Activated naive CD8-positive, alpha-beta T cell treated with anti-CD3 and anti-CD28 coated beads for 36 hours (primary cell): ENCODE data around the gene SLC38A3. TPM values are rescaled to one million over a fixed set of nuclear protein-coding genes. Genes with fewer than 3 reads are reported as not detected.

ENCODE experiments used
- DNase-seq: peaks from one replicate; pipeline ENCODE4 v3.0.0; 2021
- H3K27ac Mint-ChIP-seq: one replicate; pipeline ENCODE4 v1.8.0; 2022; ENCODE audit warnings: mild to moderate bottlenecking, moderate library complexity, mixed read lengths
- H3K27me3 Mint-ChIP-seq: one replicate; pipeline ENCODE4 v1.8.0; 2022; ENCODE audit warnings: mild to moderate bottlenecking, mixed read lengths
- H3K36me3 Mint-ChIP-seq: one replicate; pipeline ENCODE4 v1.8.0; 2021; ENCODE audit warnings: mild to moderate bottlenecking, mixed read lengths
- H3K4me1 Mint-ChIP-seq: one replicate; pipeline ENCODE4 v1.8.0; 2021; ENCODE audit warnings: mixed read lengths
- H3K4me3 Mint-ChIP-seq: one replicate; pipeline ENCODE4 v1.8.0; 2022; ENCODE audit warnings: mild to moderate bottlenecking, moderate library complexity, mixed read lengths
- H3K9me3 Mint-ChIP-seq: one replicate; pipeline ENCODE4 v1.8.0; 2022; ENCODE audit warnings: mixed read lengths
- total RNA-seq, 2 experiments: library from RNA; stranded (reverse); gene quantifications; one replicate each; pipeline ENCODE4 v1.2.3, GENCODE V29; 2021

The SLC38A3 gene
- total RNA-seq, 2 experiments from 2014 or later = 0.18 TPM; not detected in 1

DNA sequence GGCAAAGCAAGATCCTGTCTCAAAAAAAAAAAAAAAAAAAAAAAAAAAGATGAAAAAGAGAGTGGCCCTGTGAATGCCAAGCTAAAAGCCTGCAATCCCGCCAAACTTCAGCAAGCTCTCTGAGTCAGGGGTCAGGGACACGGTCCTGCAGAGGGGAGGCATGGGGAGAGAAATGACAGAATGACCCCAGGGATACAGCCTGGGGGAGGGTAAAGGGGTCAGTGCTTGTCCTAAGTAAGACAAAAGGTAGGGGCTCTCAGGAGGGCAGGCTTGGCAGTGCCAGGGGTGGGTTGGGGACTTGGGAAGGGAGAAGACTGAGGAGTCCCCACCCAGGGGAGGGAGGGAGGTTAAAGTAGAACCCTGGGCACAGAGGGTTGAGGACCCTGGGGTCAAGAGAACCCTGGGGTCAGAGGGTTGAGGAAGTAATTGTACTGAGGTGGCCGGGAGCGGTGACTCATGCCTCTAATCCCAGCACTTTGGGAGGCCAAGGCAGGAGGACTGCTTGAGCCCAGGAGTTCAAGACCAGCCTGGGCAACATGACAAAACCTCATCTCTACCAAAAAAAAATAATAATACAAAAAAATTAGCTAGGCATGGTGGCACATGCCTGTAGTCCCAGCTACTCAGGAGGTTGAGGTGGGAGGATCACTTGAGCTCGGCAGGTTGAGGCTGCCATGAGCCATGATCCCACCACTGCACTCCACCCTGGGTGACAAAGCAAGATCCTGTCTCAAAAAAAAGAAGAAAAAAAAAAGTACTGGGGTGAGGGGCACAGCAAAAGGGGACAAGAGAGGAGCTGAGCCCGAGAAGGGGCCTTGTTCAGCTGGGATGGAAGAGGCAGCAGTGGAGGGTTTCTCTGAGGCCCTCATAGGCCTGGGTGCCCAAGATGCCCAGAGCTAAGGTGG is 58.7 kb downstream of the SLC38A3 start:
- Mint-ChIP-seq H3K4me3 (no peak overlapping the region), H3K27ac (no peak overlapping the region), H3K27me3 (peaks cover 20% of the 10 kb centered on the region), H3K36me3 (no peaks in the 10 kb centered on the region), H3K9me3 (no peaks in the 10 kb centered on the region), H3K4me1 (peaks cover 3% of the 10 kb centered on the region)
- no peak for DNase-seq

DNA sequence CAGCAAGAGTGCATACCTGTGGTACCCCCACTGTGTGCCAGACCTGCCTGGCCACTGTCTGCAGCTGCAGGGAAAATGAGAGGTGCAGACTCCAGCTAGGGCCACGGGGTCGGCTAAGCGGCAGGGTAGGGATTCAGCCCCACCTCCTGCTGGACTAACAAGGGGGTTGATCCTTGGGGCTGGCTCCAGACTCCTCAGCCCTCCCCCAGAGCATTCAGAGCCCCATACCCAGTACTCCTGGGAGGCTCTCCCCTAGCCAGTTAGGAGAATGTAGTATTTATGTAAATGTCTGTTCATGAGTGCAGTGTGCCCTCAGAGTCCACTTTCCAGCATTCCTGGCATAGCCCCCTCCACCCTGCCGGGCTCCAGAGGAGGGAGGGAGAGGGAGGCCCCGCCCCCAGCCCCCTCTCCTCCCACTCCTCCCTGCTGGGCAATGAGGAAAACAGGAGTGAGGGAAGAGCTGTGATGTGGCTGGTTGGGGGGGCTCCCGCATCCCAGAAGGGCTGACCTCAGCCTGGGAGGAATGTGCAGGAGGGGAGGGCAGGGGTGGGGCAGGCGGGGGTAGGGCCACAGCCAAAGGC is 59.4 kb downstream of the SLC38A3 start:
- H3K4me3 Mint-ChIP-seq = no peak overlapping the region
- H3K4me1 Mint-ChIP-seq = peaks cover 3% of the 10 kb centered on the region
- H3K27ac Mint-ChIP-seq = no peak overlapping the region
- peaks cover 20% of the 10 kb centered on the region for H3K27me3 Mint-ChIP-seq
- no peaks in the 10 kb centered on the region for H3K36me3 Mint-ChIP-seq
- H3K9me3 Mint-ChIP-seq = no peaks in the 10 kb centered on the region
- no peak for DNase-seq

DNA sequence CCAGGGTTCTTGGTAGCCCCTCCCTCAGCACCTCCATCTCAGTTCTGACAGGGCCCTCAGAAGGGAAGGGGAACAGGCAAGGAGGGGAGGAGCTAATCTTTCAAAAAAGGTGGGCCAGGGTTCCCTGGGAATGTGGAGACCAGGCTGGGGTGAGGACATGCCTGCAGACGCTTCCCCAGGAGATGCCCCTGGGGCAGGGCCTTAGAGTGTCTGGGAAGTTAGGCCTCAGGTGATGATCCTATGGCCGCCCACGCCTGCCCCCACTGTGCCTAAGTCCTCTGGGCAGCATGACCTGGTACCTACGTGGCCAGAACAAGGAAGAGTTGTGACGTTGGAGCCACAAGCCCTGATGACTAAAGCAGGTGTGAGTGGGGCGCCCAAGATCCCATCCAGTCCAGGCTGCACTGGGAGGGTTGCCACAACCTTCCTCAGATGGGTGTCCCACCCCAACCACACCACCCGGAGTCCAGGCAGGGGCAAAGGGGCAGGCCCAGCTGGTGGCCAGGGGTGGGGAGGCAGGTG is 60.0 kb downstream of the SLC38A3 start:
- H3K9me3 Mint-ChIP-seq = no peaks in the 10 kb centered on the region
- H3K4me3 Mint-ChIP-seq = no peak overlapping the region
- no peaks in the 10 kb centered on the region for H3K4me1 Mint-ChIP-seq
- no peak for DNase-seq
- H3K27ac Mint-ChIP-seq = no peak overlapping the region
- peaks cover 20% of the 10 kb centered on the region for H3K27me3 Mint-ChIP-seq
- H3K36me3 Mint-ChIP-seq = no peaks in the 10 kb centered on the region

DNA sequence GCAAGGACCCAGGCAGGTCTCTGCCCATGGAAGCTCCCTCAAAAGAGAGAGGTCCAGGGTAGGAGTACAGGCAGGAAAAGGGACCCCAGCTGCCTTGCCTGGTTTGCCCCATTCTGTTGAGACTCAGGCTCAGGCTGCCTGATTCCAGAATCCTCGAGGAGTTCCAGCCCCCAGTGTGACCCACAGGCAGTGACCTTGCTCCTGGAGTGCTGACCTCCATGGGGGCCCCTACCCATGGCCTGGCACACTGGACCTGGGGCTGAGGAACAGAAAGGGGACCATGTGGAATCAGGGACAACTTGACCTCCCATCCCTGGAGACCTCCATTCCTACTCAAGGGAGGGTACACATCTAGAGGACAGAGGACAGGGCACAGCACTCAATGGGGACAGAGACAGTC is 60.5 kb downstream of the SLC38A3 start:
- no peak overlapping the region for H3K4me3 Mint-ChIP-seq
- H3K9me3 Mint-ChIP-seq = no peaks in the 10 kb centered on the region
- DNase-seq = no peak
- no peaks in the 10 kb centered on the region for H3K4me1 Mint-ChIP-seq
- peaks cover 20% of the 10 kb centered on the region for H3K27me3 Mint-ChIP-seq
- no peak overlapping the region for H3K27ac Mint-ChIP-seq
- H3K36me3 Mint-ChIP-seq = no peaks in the 10 kb centered on the region

DNA sequence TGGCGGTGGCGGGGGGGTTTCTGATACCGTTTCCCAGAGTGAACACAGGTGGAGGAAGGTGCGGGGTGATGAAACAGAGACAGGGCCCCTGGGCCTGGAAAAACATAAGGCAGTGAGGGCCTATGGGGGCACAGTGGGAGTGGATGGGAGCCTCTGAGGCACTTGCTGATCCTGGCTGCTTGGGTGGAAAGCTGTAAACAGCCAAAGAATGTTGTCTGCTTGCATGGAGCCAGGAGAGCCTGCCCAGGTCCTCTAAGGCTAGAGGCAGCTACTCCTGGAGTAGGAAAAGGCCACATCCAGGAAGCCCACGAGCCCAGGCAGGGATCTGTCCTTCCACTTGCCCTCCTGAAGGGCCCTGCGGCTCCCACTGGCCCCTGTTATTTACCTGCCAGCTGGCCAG is 60.9 kb downstream of the SLC38A3 start:
- Mint-ChIP-seq H3K36me3 (no peaks in the 10 kb centered on the region), H3K27ac (no peak overlapping the region), H3K4me3 (no peak overlapping the region), H3K9me3 (no peaks in the 10 kb centered on the region), H3K4me1 (no peaks in the 10 kb centered on the region), H3K27me3 (peaks cover 20% of the 10 kb centered on the region)
- no peak for DNase-seq

DNA sequence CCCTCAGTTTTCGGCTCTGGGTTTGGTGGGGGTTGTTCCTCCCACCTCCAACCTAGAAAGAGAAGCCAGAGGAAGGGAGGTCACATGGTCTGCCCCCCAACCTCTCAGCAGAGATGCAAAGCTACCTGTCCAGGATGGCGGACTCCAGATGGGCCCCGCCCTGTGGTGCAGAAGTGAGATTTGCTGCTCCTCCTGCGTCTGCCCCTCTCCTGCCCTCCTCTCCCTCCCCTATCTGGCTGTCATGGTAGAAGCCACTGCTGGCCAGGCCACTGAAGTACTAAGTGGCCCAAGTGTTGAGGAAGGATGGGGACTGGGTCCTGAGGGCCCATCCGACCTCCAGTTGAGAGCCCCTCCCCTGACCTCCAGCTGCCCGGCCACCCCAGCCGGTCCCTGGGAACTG is 61.8 kb downstream of the SLC38A3 start:
- peaks cover 4% of the 10 kb centered on the region for H3K4me1 Mint-ChIP-seq
- no peak overlapping the region for H3K27ac Mint-ChIP-seq
- H3K36me3 Mint-ChIP-seq = no peaks in the 10 kb centered on the region
- no peak for DNase-seq
- no peaks in the 10 kb centered on the region for H3K9me3 Mint-ChIP-seq
- H3K4me3 Mint-ChIP-seq = no peak overlapping the region
- peaks cover 26% of the 10 kb centered on the region for H3K27me3 Mint-ChIP-seq

DNA sequence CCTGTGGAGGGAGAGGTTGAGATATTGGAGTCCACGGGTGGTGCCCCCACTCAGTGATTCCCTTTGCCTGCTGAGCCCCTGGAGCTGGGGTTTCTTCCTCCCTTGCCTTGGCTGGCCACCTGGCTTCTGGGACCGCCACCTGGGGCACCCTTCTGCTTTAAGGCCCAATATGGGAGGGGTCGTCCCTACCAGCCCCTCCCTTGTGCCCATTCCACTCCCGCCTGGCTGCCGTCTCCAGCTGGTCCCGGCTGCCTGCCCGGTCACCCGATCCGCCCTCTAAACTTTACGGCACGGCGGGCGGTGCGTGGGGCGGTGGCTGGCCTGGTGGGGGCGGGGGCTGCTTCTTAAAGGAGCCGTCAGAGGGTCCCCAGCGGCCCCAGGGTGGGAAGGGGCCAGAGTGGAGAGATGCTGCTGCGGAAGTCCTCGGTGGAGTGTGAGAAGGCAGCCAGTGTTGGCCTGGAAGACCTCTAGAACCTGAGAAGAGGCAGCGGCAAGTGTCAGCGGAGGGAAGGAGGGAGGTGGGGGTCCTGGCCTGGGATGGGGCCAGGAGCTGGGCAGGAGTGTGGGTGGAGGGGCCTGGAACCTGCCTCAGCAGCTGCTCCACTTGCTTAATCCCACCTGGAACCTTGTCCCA is 62.3 kb downstream of the SLC38A3 start:
- H3K36me3 Mint-ChIP-seq = no peaks in the 10 kb centered on the region
- peaks cover 7% of the 10 kb centered on the region for H3K4me1 Mint-ChIP-seq
- no peaks in the 10 kb centered on the region for H3K9me3 Mint-ChIP-seq
- DNase-seq = no peak
- no peak overlapping the region for H3K4me3 Mint-ChIP-seq
- H3K27ac Mint-ChIP-seq = no peak overlapping the region
- H3K27me3 Mint-ChIP-seq = peaks cover 26% of the 10 kb centered on the region

DNA sequence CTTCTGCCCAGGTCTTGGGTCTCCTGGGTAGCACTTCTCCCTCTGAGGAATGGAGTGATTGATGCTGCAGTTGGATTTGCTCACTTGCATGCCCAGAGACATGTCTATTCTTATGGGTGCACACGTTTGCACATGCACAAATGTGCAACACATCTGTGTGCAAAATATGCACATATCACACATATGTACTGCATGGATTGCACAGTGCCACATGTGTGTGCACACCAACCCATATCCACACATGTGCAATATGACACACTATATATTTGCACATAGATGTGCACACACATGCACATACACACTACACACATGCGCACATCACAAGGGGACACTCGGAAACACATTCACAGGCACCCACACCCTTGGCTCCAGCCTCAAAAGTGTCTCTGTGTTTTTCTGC is 63.2 kb downstream of the SLC38A3 start:
- no peak overlapping the region for H3K4me3 Mint-ChIP-seq
- no peaks in the 10 kb centered on the region for H3K36me3 Mint-ChIP-seq
- peaks cover 31% of the 10 kb centered on the region for H3K27me3 Mint-ChIP-seq
- H3K4me1 Mint-ChIP-seq = peaks cover 9% of the 10 kb centered on the region
- H3K27ac Mint-ChIP-seq = no peak overlapping the region
- no peaks in the 10 kb centered on the region for H3K9me3 Mint-ChIP-seq
- DNase-seq = no peak

DNA sequence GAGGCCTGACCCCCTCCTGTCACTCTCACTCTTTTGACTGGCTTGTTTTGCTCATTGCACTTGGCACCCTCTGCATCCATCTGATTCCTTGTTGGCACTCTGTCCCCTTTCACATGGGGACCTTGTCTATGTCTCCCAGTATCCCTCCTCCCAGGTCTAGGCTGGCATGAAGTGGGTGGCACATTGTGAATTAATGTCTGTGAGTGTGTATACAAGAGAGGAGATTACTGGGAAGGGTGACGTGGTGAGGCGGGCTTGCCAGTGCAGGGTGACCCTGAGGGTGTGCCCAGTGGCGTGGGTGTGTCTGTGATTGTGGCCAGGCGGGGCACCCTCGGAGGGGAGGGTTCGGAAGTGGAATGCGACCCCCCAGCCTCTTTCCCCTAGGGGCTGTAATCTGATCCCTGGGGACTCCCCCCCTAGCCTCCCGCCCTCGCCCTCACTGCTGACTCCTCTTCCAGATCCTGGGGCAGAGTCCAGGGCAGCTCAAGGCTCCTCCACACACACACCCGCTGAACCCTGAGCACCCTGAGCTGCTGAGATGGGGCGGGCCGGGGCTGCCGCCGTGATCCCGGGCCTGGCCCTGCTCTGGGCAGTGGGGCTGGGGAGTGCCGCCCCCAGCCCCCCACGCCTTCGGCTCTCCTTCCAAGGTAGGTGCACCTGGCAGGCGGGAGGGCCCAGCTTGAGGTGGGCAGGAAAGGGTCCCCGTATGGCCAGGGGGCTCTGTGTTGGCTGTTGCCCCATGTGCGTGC is 63.8 kb downstream of the SLC38A3 start, which contains the start of gene SEMA3B:
Gene SEMA3B (plus strand): TSS at position 445 of the 749 bp plus-strand sequence. CDS start 94 bp downstream, at position 539.
- peaks cover 9% of the 10 kb centered on the region for H3K4me1 Mint-ChIP-seq
- no peak within 1 kb of the TSS for H3K4me3 Mint-ChIP-seq
- H3K36me3 Mint-ChIP-seq = no peaks in the 10 kb centered on the region
- no peak within 1 kb of the TSS for H3K27ac Mint-ChIP-seq
- no peak for DNase-seq
- peaks cover 34% of the 10 kb centered on the region for H3K27me3 Mint-ChIP-seq
- H3K9me3 Mint-ChIP-seq = no peaks in the 10 kb centered on the region

DNA sequence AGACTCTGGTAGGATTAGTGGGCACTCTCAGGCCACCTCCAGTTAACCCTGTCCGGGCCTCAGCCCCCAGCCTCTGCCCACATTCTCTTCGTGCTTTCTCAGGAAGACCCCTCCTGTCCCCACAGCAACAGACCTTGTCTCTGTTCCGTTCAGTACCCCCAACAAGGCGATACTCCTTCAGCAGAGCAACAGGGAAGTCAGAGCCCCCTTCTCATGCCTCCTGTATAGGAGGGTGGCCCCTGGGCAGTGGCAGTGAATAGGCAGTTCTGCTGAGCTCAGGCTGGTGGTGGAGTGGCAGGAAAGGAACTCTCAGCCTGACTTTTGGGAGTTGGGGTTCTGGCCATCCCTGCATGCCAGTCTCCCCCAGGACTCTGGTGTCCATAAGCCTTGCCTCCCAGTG is 64.4 kb downstream of the SLC38A3 start:
- DNase-seq = no peak
- H3K36me3 Mint-ChIP-seq = no peaks in the 10 kb centered on the region
- H3K4me3 Mint-ChIP-seq = no peak overlapping the region
- H3K27me3 Mint-ChIP-seq = peaks cover 40% of the 10 kb centered on the region
- no peaks in the 10 kb centered on the region for H3K9me3 Mint-ChIP-seq
- H3K27ac Mint-ChIP-seq = no peak overlapping the region
- H3K4me1 Mint-ChIP-seq = peaks cover 14% of the 10 kb centered on the region

DNA sequence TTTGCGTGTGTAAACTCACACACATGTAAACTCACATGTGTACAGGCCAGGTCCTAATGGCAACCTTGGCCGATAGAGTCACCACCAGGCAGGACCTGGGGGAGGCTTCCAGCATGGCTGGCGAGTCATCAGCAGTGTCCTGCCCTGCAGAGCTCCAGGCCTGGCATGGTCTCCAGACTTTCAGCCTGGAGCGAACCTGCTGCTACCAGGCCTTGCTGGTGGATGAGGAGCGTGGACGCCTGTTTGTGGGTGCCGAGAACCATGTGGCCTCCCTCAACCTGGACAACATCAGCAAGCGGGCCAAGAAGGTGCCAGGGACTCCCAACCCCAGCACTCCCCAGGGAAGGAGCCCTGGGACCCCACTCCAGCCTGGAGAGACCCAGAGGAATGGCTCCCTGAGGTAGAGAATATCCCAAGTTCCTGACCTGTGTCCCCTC is 64.9 kb downstream of the SLC38A3 start:
- Mint-ChIP-seq H3K27me3 (peaks cover 45% of the 10 kb centered on the region), H3K9me3 (no peaks in the 10 kb centered on the region), H3K4me3 (no peak overlapping the region), H3K36me3 (no peaks in the 10 kb centered on the region), H3K27ac (no peak overlapping the region), H3K4me1 (peaks cover 16% of the 10 kb centered on the region)
- DNase-seq = no peak

DNA sequence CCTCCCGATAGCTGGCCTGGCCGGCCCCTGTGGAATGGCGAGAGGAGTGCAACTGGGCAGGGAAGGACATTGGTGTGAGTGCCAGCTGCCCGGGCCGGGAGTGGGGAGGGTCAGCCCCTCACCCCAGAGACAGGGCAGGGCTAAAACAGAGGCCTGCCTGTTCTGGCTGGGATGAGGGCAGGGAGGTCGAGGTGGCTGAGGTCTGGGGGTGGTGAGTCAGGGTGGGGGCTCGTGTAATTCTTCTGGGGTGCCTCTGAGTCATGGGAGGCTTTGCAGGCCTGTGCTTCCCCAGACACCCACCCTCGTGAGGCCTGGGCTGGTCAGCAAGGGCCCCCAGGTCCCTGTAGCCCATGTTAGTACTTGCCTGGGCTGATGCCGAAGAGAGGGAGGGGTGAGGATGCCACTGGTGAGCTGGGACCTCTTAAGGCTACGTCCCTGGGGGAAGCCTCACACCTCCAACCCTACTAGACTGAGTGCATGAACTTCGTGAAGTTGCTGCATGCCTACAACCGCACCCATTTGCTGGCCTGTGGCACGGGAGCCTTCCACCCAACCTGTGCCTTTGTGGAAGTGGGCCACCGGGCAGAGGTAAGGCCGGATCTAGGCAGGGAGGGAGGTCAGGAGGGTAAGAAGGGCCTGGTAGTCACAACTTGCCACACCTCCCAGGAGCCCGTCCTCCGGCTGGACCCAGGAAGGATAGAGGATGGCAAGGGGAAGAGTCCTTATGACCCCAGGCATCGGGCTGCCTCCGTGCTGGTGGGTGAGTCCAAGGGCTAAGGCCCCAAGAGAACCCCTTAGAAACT is 65.6 kb downstream of the SLC38A3 start:
- H3K36me3 Mint-ChIP-seq = no peaks in the 10 kb centered on the region
- no peaks in the 10 kb centered on the region for H3K9me3 Mint-ChIP-seq
- H3K27me3 Mint-ChIP-seq = peaks cover 51% of the 10 kb centered on the region
- H3K4me3 Mint-ChIP-seq = no peak overlapping the region
- no peak overlapping the region for H3K27ac Mint-ChIP-seq
- DNase-seq = no peak
- H3K4me1 Mint-ChIP-seq = peaks cover 18% of the 10 kb centered on the region
